GM23248 (cell line): ENCODE results near the gene HELZ2. TPM values are rescaled to one million over a fixed set of nuclear protein-coding genes. Genes with fewer than 3 reads are reported as not detected.

Source experiments
- DNase-seq: peaks from one replicate; pipeline ENCODE4 v3.0.0-alpha.2; 2015
- H2AFZ ChIP-seq: fragments of 200-600 bp; sonication (generic); 2 replicates; pipeline ENCODE4 v1.6.1; 2016; ENCODE audit warnings: antibody characterized with exemption
- H3F3A ChIP-seq: fragments of 200-600 bp; sonication (generic); 2 replicates; pipeline ENCODE4 v1.6.1; 2016; ENCODE audit warnings: mild to moderate bottlenecking, antibody characterized with exemption, mixed run types; ENCODE audit not compliant: insufficient read depth
- H3K27ac ChIP-seq: fragments of 200-600 bp; sonication (generic); 2 replicates; pipeline ENCODE4 v1.5.1; 2016; ENCODE audit warnings: mild to moderate bottlenecking
- H3K27me3 ChIP-seq: fragments of 200-600 bp; sonication (generic); replicated peaks from 2 replicates; pipeline ENCODE4 v1.6.1; 2016; ENCODE audit warnings: mild to moderate bottlenecking; ENCODE audit not compliant: insufficient read depth
- H3K36me3 ChIP-seq: fragments of 200-600 bp; sonication (generic); 2 replicates; pipeline ENCODE4 v1.6.1; 2016; ENCODE audit warnings: low read depth, mild to moderate bottlenecking
- H3K4me1 ChIP-seq: fragments of 200-600 bp; sonication (generic); 2 replicates; pipeline ENCODE4 v1.6.1; 2016; ENCODE audit warnings: mild to moderate bottlenecking; ENCODE audit not compliant: insufficient read depth
- H3K4me2 ChIP-seq: fragments of 200-600 bp; sonication (generic); one replicate; pipeline ENCODE4 v1.6.1; 2016; ENCODE audit warnings: mild to moderate bottlenecking; ENCODE audit not compliant: unreplicated experiment
- H3K4me3 ChIP-seq: fragments of 200-600 bp; sonication (generic); 2 replicates; pipeline ENCODE4 v1.5.1; 2016; ENCODE audit warnings: mild to moderate bottlenecking
- H3K79me2 ChIP-seq: fragments of 200-600 bp; sonication (generic); 2 replicates; pipeline ENCODE4 v1.6.1; 2016; ENCODE audit warnings: mild to moderate bottlenecking; ENCODE audit not compliant: insufficient read depth
- H3K9ac ChIP-seq: fragments of 200-600 bp; sonication (generic); 2 replicates; pipeline ENCODE4 v1.6.1; 2016; ENCODE audit warnings: mild to moderate bottlenecking
- H3K9me2 ChIP-seq: fragments of 200-600 bp; sonication (generic); 2 replicates; pipeline ENCODE4 v1.6.1; 2016; ENCODE audit warnings: mixed run types, mild to moderate bottlenecking, moderate library complexity; ENCODE audit not compliant: insufficient read depth
- H3K9me3 ChIP-seq: fragments of 200-600 bp; sonication (generic); one replicate; pipeline ENCODE4 v1.6.1; 2017; ENCODE audit warnings: low read depth
- H4K20me1 ChIP-seq: fragments of 200-600 bp; sonication (generic); 2 replicates; pipeline ENCODE4 v1.6.0; 2016; ENCODE audit not compliant: insufficient read depth
- EZH2 ChIP-seq: fragments of 200-600 bp; sonication (generic); IDR thresholded peaks from 2 replicates; pipeline ENCODE4 v1.6.1; 2018; ENCODE audit warnings: antibody characterized with exemption, mild to moderate bottlenecking; ENCODE audit not compliant: insufficient read depth, poor library complexity, severe bottlenecking
- EZH2phosphoT487 ChIP-seq: fragments of 200-600 bp; sonication (generic); IDR thresholded peaks from 2 replicates; pipeline ENCODE4 v1.6.1; 2018; ENCODE audit warnings: antibody characterized with exemption, moderate library complexity, mild to moderate bottlenecking, low read depth; ENCODE audit not compliant: insufficient read depth
- whole genome bisulfite sequencing, 2 experiments: methylation state at CpG; one replicate each; pipeline ENCODE4 v1.1.6; 2015 to 2017; ENCODE audit warnings: low lambda C conversion rate in 2 of 2, low coverage in 1 of 2; ENCODE audit errors: missing lambda C conversion rate in 2 of 2; 5-methylcytosine and 5-hydroxymethylcytosine counted together
- in situ Hi-C: fragments of 300-500 bp; cut with MboI; formaldehyde crosslinking; loops from 2 replicates; pipeline ENCODE4 v1.15.0; 2020
- polyA plus RNA-seq: library from polyadenylated mRNA; unstranded; fragments of >200 nt; fragmentation: Nextera tagmentation; extraction: Ambion mirVana; gene quantifications from 2 replicates; pipeline ENCODE4 v1.2.1, GENCODE V29; 2016
- total RNA-seq: library from RNA; depleted of rRNA; stranded (reverse); fragments of >200 nt; shearing (Covaris generic); gene quantifications from 2 replicates; pipeline ENCODE4 v1.2.3, GENCODE V29; 2014

HELZ2 gene
- total and polyA plus RNA-seq, 2 experiments from 2014 or later = 3.0 to 17.5 TPM

DNA sequence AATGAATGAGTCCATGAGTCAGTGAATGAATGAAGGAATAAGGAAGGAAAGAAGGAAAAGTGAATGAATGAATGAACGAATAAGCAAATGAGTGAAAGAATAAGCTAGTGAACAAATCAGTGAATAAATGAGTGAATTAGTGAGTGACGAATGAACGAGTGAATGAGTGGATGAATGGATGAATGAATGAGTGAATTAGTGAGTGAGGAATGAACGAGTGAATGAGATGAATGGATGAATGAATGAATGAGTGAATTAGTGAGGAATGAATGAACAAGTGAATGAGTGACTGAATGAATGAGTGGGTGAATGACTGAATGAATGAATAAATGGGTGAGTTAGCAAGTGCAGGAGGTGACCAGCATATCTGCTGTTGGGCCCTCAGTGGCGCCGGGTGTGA lies 30.3 kb downstream of the HELZ2 start:
- no peaks in the 10 kb centered on the region for H3K9me3 ChIP-seq
- DNase-seq = no peak
- no peaks in the 10 kb centered on the region for H3K9me2 ChIP-seq
- H3K4me1 ChIP-seq = no peaks in the 10 kb centered on the region
- WGBS, 2 experiments = 72 to 74% methylated on average over 6 of the region's 6 CpGs
- H2AFZ ChIP-seq = no peak overlapping the region
- H4K20me1 ChIP-seq = no peaks in the 10 kb centered on the region
- H3K79me2 ChIP-seq = no peaks in the 10 kb centered on the region
- no peaks in the 10 kb centered on the region for H3K36me3 ChIP-seq
- no peaks in the 10 kb centered on the region for H3F3A ChIP-seq
- in situ Hi-C loops = no loop called here
- H3K9ac ChIP-seq = no peak overlapping the region
- TF ChIP-seq EZH2phosphoT487 (no peak), EZH2 (no peak)
- H3K27ac ChIP-seq = no peak overlapping the region
- H3K27me3 ChIP-seq = no peaks in the 10 kb centered on the region; the same call in 1 of the 2 replicates
- no peak overlapping the region for H3K4me2 ChIP-seq
- H3K4me3 ChIP-seq = no peak overlapping the region

DNA sequence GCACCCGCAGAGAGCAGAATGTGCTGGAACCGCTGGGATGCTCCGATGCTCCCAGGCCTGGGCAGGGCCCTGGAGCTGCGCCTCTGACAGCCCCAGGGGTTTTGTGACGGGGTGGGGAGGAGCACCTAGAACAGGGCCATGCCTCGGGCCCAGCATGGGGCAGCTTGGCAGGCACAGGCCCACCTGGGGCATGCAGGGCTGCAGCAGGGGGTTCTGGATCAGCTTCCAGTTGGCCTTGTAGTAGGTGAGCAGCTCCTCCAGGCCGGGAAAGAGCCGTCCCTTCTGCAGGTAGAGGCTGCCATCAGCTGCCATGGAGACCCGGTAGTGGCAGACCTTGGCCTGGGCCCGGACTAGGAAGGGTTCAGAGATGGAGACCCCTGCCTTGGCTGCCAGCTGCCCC lies 30.9 kb downstream of the HELZ2 start:
- H3F3A ChIP-seq = no peaks in the 10 kb centered on the region
- no peaks in the 10 kb centered on the region for H4K20me1 ChIP-seq
- no peak for TF ChIP-seq EZH2
- TF ChIP-seq EZH2phosphoT487 = no peak
- H3K9me2 ChIP-seq = no peaks in the 10 kb centered on the region
- no peak overlapping the region for H2AFZ ChIP-seq
- WGBS, 2 experiments = 81 to 84% methylated on average over 8 to 10 of the region's 10 CpGs
- no peaks in the 10 kb centered on the region for H3K4me1 ChIP-seq
- DNase-seq = no peak
- H3K27me3 ChIP-seq = no peaks in the 10 kb centered on the region
- no peaks in the 10 kb centered on the region for H3K36me3 ChIP-seq
- no peaks in the 10 kb centered on the region for H3K79me2 ChIP-seq
- H3K4me2 ChIP-seq = no peak overlapping the region
- no peaks in the 10 kb centered on the region for H3K9me3 ChIP-seq
- in situ Hi-C loops = no loop called here
- H3K4me3 ChIP-seq = no peak overlapping the region
- H3K27ac ChIP-seq = no peak overlapping the region
- no peak overlapping the region for H3K9ac ChIP-seq

DNA sequence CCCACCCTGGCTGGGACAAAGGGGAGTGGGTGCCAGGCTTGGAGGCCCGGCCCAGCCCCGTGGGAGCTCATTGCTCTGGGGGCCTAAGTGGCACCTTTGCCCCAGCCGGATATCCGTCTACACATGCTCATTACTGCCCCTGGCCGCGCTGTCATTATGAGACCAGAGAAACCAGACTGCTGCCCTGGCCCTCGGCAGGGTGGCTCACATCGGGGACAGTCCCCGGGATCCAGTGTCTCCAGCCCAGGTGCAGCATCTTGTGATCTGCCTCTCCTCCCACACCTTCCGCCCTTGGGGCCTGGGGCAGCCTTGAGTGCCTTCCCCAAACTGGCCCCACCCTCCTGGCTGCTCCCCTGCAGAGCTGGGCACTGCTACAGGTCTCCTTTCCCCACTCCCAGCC lies 31.3 kb downstream of the HELZ2 start:
- Histone ChIP-seq H3K27me3 (no peaks in the 10 kb centered on the region), H3K36me3 (no peaks in the 10 kb centered on the region), H3K9me2 (no peaks in the 10 kb centered on the region), H3F3A (no peaks in the 10 kb centered on the region), H4K20me1 (no peaks in the 10 kb centered on the region), H3K4me1 (no peaks in the 10 kb centered on the region), H3K9me3 (no peaks in the 10 kb centered on the region), H3K4me2 (no peak overlapping the region), H3K27ac (no peak overlapping the region), H3K9ac (no peak overlapping the region), H3K79me2 (no peaks in the 10 kb centered on the region), H2AFZ (no peak overlapping the region), H3K4me3 (no peak overlapping the region)
- TF ChIP-seq EZH2phosphoT487 (no peak), EZH2 (no peak)
- DNase-seq = no peak
- 76 to 81% methylated on average over 10 of the region's 10 CpGs for WGBS, 2 experiments
- in situ Hi-C loops = no loop called here

DNA sequence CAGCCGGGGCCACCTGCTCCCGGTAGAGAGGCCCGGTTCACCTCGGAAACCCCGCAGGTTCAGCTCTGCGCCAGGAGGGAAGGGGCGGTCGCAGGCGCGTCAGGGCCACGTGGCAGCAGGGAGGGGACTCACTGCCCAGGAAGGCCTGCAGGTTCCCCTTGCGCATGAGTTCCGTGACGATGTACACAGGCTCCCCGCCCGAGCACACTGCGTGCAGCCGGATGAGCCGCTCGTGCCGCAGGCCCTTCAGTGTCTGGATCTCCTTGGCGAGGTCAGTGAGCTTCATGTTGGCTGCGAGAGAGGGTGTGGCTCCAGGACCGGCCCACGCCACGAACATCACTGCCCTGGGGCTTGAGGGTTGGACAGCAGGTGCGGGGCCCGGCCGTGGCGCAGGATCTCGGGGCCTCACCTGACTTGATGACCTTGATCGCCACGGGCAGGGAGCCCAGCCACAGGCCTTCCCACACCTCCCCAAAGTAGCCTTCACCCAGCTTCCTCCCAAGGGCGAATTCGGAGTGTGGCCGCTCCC lies 31.9 kb downstream of the HELZ2 start:
- Histone ChIP-seq H3K4me1 (no peaks in the 10 kb centered on the region), H2AFZ (no peak overlapping the region), H3K9me3 (no peaks in the 10 kb centered on the region), H3F3A (no peaks in the 10 kb centered on the region), H4K20me1 (no peaks in the 10 kb centered on the region), H3K4me2 (no peak overlapping the region), H3K4me3 (no peak overlapping the region), H3K79me2 (no peaks in the 10 kb centered on the region), H3K36me3 (no peaks in the 10 kb centered on the region), H3K9ac (no peak overlapping the region), H3K27ac (no peak overlapping the region), H3K9me2 (no peaks in the 10 kb centered on the region), H3K27me3 (no peaks in the 10 kb centered on the region)
- WGBS, 2 experiments = 83 to 84% methylated on average over 27 to 36 of the region's 36 CpGs
- TF ChIP-seq EZH2phosphoT487 (no peak), EZH2 (no peak)
- in situ Hi-C loops = no loop called here
- DNase-seq = no peak

DNA sequence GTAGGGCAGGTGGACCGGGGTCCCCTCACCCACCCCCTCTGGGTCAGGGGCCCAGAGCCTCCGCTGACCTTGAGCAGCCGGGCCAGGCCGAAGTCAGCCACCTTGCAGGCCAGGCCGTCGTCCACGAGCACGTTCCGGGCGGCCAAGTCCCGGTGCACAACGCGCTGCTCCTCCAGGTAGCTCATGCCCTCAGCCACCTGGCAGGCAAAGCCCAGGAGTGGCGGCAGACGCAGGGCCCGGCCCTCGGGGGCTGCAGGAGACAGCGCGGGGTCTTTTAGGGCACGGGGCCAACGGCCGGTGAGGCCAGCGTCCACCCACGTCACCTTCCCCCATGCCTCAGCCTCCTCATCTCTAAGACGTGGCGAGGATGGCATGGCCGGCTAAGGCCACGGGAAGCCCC lies 32.7 kb downstream of the HELZ2 start:
- no peaks in the 10 kb centered on the region for H3K9me3 ChIP-seq
- no peaks in the 10 kb centered on the region for H3K9me2 ChIP-seq
- TF ChIP-seq EZH2phosphoT487 = no peak
- no peak for TF ChIP-seq EZH2
- WGBS, 2 experiments = 81 to 87% methylated on average over 22 to 27 of the region's 28 CpGs
- in situ Hi-C loops = no loop called here
- H3K36me3 ChIP-seq = no peaks in the 10 kb centered on the region
- no peak overlapping the region for H3K4me2 ChIP-seq
- no peaks in the 10 kb centered on the region for H3K79me2 ChIP-seq
- H2AFZ ChIP-seq = no peak overlapping the region
- H3K4me3 ChIP-seq = no peak overlapping the region
- no peak for DNase-seq
- H4K20me1 ChIP-seq = no peaks in the 10 kb centered on the region
- no peaks in the 10 kb centered on the region for H3K27me3 ChIP-seq
- no peak overlapping the region for H3K9ac ChIP-seq
- no peaks in the 10 kb centered on the region for H3K4me1 ChIP-seq
- no peak overlapping the region for H3K27ac ChIP-seq
- H3F3A ChIP-seq = no peaks in the 10 kb centered on the region
